Activated T-helper 2 cell treated with anti-CD3 and anti-CD28 coated beads, Interferon-gamma antibody, Interleukin-2, Interleukin-4, amounts not matched to agents 10 μg/mL and 5 μg/mL and 100 μg/mL, durations not matched to agents 14 hours and 24 hours and 36 hours (primary cell): Measurements from ENCODE around the gene PPT2. TPM values are rescaled to one million over a fixed set of nuclear protein-coding genes. Genes with fewer than 3 reads are reported as not detected.
"Not testable (repeated sequence)": the region's sequence is repeated elsewhere in the genome, so short reads cannot be mapped to it uniquely, and the experiment has no call there.

Experiments used
- DNase-seq: peaks from one replicate; pipeline ENCODE4 v3.0.0; 2021; ENCODE audit warnings: low spot score
- H3K27ac Mint-ChIP-seq: one replicate; pipeline ENCODE4 v1.8.0; 2021; ENCODE audit warnings: mixed read lengths
- H3K27me3 Mint-ChIP-seq: one replicate; pipeline ENCODE4 v1.8.0; 2021; ENCODE audit warnings: low read depth, mixed read lengths
- H3K36me3 Mint-ChIP-seq: one replicate; pipeline ENCODE4 v1.8.0; 2021; ENCODE audit warnings: low read depth, mixed read lengths
- H3K4me1 Mint-ChIP-seq: one replicate; pipeline ENCODE4 v1.8.0; 2021; ENCODE audit warnings: low read depth, mixed read lengths
- H3K4me3 Mint-ChIP-seq: one replicate; pipeline ENCODE4 v1.8.0; 2021; ENCODE audit warnings: low read depth, mild to moderate bottlenecking, moderate library complexity, mixed read lengths
- H3K9me3 Mint-ChIP-seq: one replicate; pipeline ENCODE4 v1.8.0; 2021; ENCODE audit warnings: mixed read lengths
- intact Hi-C: fragments of 100-400 bp; cut with micrococcal nuclease; formaldehyde crosslinking; loops from one replicate; pipeline ENCODE4 v1.15.1; 2023
- total RNA-seq: library from RNA; stranded (reverse); gene quantifications from 2 replicates; pipeline ENCODE4 v1.2.3, GENCODE V29; 2022

The PPT2 gene
- total RNA-seq, 1 donor from 2014 or later: 11.5 TPM

GRCh38 chr6:32200711-32201475, 47.0 kb downstream of the PPT2 start:
- no peak overlapping the region for H3K27ac Mint-ChIP-seq

GRCh38 chr6:32202186-32202585, 48.2 kb downstream of the PPT2 start:
- Mint-ChIP-seq H3K36me3 (no peaks in the 10 kb centered on the region), H3K27ac (no peak overlapping the region), H3K9me3 (no peaks in the 10 kb centered on the region), H3K4me1 (no peaks in the 10 kb centered on the region), H3K27me3 (peaks cover 17% of the 10 kb centered on the region), H3K4me3 (no peak overlapping the region)
- intact Hi-C loops: no loop called here
- no peak for DNase-seq

More at GRCh38 chr6:32200711-32201475, 47.0 kb downstream of the PPT2 start:
- no peak overlapping the region for H3K4me3 Mint-ChIP-seq
- intact Hi-C loops: no loop called here
- H3K9me3 Mint-ChIP-seq: no peaks in the 10 kb centered on the region
- H3K27me3 Mint-ChIP-seq: peaks cover 10% of the 10 kb centered on the region
- DNase-seq: no peak
- no peaks in the 10 kb centered on the region for H3K36me3 Mint-ChIP-seq
- peaks cover 5% of the 10 kb centered on the region for H3K4me1 Mint-ChIP-seq

- DNase-seq: no peak
- no peak overlapping the region for H3K27ac Mint-ChIP-seq
- H3K36me3 Mint-ChIP-seq: no peaks in the 10 kb centered on the region
- intact Hi-C loops: no loop called here
- H3K27me3 Mint-ChIP-seq: peaks cover 23% of the 10 kb centered on the region
- no peak overlapping the region for H3K4me3 Mint-ChIP-seq
- no peaks in the 10 kb centered on the region for H3K4me1 Mint-ChIP-seq
- no peaks in the 10 kb centered on the region for H3K9me3 Mint-ChIP-seq
These were observed 49.7 kb downstream of the PPT2 start for GRCh38 chr6:32203426-32204267.

- no peaks in the 10 kb centered on the region for H3K36me3 Mint-ChIP-seq
- H3K27me3 Mint-ChIP-seq: peaks cover 27% of the 10 kb centered on the region
- no peaks in the 10 kb centered on the region for H3K9me3 Mint-ChIP-seq
- no peak overlapping the region for H3K4me3 Mint-ChIP-seq
- intact Hi-C loops: no loop called here
- no peak for DNase-seq
- H3K27ac Mint-ChIP-seq: no peak overlapping the region
- no peaks in the 10 kb centered on the region for H3K4me1 Mint-ChIP-seq
These were observed 50.4 kb downstream of the PPT2 start for GRCh38 chr6:32204268-32204715.

GRCh38 chr6:32208996-32209395, 55.1 kb downstream of the PPT2 start:
- DNase-seq: no peak
- H3K9me3 Mint-ChIP-seq: no peaks in the 10 kb centered on the region
- H3K4me1 Mint-ChIP-seq: no peaks in the 10 kb centered on the region
- intact Hi-C loops: no loop called here
- H3K27me3 Mint-ChIP-seq: peaks cover 27% of the 10 kb centered on the region
- H3K4me3 Mint-ChIP-seq: no peak overlapping the region
- H3K27ac Mint-ChIP-seq: no peak overlapping the region
- no peaks in the 10 kb centered on the region for H3K36me3 Mint-ChIP-seq

GRCh38 chr6:32210191-32210601, 56.3 kb downstream of the PPT2 start:
- no peaks in the 10 kb centered on the region for H3K36me3 Mint-ChIP-seq
- H3K4me3 Mint-ChIP-seq: no peak overlapping the region
- H3K4me1 Mint-ChIP-seq: no peaks in the 10 kb centered on the region
- H3K27ac Mint-ChIP-seq: no peak overlapping the region
- DNase-seq: no peak
- H3K27me3 Mint-ChIP-seq: peaks cover 17% of the 10 kb centered on the region
- H3K9me3 Mint-ChIP-seq: no peaks in the 10 kb centered on the region
- intact Hi-C loops: no loop called here

- H3K27ac Mint-ChIP-seq, H3K4me1 Mint-ChIP-seq, H3K4me3 Mint-ChIP-seq, DNase-seq, H3K36me3 Mint-ChIP-seq, H3K9me3 Mint-ChIP-seq, intact Hi-C loops: not testable (repeated sequence)
- H3K27me3 Mint-ChIP-seq: peaks cover 12% of the 10 kb centered on the region
These were observed 57.5 kb downstream of the PPT2 start for GRCh38 chr6:32211432-32211831.

GRCh38 chr6:32212076-32212760, 58.3 kb downstream of the PPT2 start:
- Mint-ChIP-seq H3K36me3 (no peaks in the 10 kb centered on the region), H3K27ac (no peak overlapping the region), H3K4me1 (no peaks in the 10 kb centered on the region), H3K27me3 (peaks cover 10% of the 10 kb centered on the region), H3K4me3 (no peak overlapping the region), H3K9me3 (no peaks in the 10 kb centered on the region)
- no peak for DNase-seq
- intact Hi-C loops: no loop called here

Other genes with a start within 250 kb of the PPT2 start
- gene C2, start 226.4 kb upstream of the PPT2 start, total RNA-seq: 1.1 and 1.4 TPM in 2 replicates
- 0.16 TPM in 1 of 2 replicates, not detected in the other for gene CFB, start 208.0 kb upstream of the PPT2 start, total RNA-seq
- gene NELFE, start 195.2 kb upstream of the PPT2 start, total RNA-seq: 81.2 and 82.0 TPM in 2 replicates
- 93.7 and 99.5 TPM in 2 replicates for gene SKIC2, start 195.0 kb upstream of the PPT2 start, total RNA-seq
- gene DXO, start 182.0 kb upstream of the PPT2 start, total RNA-seq: 15.7 and 16.6 TPM in 2 replicates
- 2.6 and 3.1 TPM in 2 replicates for gene C4A, start 172.1 kb upstream of the PPT2 start, total RNA-seq
- gene C4B, start 139.3 kb upstream of the PPT2 start, total RNA-seq: 2.9 and 4.2 TPM in 2 replicates
- gene CYP21A2, start 115.7 kb upstream of the PPT2 start, total RNA-seq: 0.25 and 0.39 TPM in 2 replicates
- 4.3 and 5.0 TPM in 2 replicates for gene TNXB, start 44.8 kb upstream of the PPT2 start, total RNA-seq
- 86.9 and 91.2 TPM in 2 replicates for gene ATF6B, start 25.9 kb upstream of the PPT2 start, total RNA-seq
- gene FKBPL, start 23.9 kb upstream of the PPT2 start, total RNA-seq: 5.0 and 5.8 TPM in 2 replicates
- gene PRRT1, start 2.2 kb upstream of the PPT2 start, total RNA-seq: 0.27 TPM in 1 of 2 replicates, not detected in the other
- gene EGFL8, start 10.5 kb downstream of the PPT2 start, total RNA-seq: 9.5 and 11.5 TPM in 2 replicates
- gene AGPAT1, start 21.9 kb downstream of the PPT2 start, total RNA-seq: 32.0 and 32.9 TPM in 2 replicates
- 61.9 and 63.8 TPM in 2 replicates for gene RNF5, start 24.3 kb downstream of the PPT2 start, total RNA-seq
- 18.5 and 20.9 TPM in 2 replicates for gene AGER, start 30.1 kb downstream of the PPT2 start, total RNA-seq
- 80.8 and 85.2 TPM in 2 replicates for gene PBX2, start 36.1 kb downstream of the PPT2 start, total RNA-seq
- gene GPSM3, start 38.5 kb downstream of the PPT2 start, total RNA-seq: 84.2 and 90.7 TPM in 2 replicates
- 0.48 and 0.52 TPM in 2 replicates for gene NOTCH4, start 69.9 kb downstream of the PPT2 start, total RNA-seq
- gene TSBP1, start 217.8 kb downstream of the PPT2 start, total RNA-seq: not detected in 2 replicates